ENCODE data around the gene POP4.

POP4 gene

DNA sequence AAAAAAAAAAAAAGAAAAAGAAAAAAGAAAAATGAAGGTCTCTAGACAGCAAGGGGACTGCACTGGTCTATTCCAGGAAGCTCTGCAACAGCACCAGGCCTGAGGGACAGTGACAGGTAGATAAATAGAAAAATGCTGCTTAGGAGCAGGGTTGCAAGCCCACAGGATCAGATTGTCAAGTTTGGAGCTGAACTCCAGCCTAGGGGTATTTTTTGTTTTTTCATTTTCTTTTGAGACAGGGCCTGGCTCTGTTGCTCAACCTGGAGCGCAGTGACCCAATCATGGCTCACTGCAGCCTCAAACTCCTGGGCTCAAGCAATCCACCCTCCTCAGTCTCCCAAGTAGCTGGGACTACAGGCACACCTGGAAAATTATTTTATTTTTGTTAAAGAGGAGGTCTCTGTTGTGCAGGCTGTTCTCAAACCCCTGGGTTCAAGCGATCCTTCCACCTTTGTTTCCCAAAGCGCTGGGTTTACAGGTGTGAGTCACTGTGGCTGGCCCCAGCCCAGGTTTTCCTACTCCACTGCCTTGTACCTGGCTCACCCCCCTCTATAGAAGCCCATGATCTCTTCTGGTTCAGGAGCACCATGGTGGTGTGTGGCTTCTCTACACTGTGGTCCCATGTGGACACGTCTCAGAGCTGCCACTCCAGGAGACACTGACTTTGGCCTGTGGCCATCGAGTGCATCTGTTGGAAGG lies 23.9 kb downstream of the POP4 start:
- DNase-seq (ENCODE audit: low read depth, low spot score): no peak

DNA sequence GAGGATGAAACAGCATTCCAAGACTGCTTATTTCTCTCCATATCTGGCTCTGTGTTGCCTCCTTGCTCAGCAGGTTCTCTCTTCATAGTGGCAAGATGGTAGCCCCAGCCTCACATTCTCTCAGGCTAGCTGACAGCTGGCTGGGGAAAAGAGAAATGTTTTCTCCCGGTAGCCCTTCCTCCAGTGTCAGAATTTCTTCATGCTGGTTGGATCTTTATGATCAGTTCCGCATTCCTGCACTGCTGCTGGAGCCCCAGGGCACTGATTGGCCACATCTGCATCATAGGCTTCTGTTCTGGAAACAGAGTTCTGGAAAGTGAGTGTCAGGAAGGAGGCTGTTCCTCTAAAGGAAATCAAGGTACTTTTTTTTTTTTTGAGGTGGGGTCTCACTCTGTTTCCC lies 24.6 kb downstream of the POP4 start:
- DNase-seq (ENCODE audit: low read depth, low spot score): no peak

DNA sequence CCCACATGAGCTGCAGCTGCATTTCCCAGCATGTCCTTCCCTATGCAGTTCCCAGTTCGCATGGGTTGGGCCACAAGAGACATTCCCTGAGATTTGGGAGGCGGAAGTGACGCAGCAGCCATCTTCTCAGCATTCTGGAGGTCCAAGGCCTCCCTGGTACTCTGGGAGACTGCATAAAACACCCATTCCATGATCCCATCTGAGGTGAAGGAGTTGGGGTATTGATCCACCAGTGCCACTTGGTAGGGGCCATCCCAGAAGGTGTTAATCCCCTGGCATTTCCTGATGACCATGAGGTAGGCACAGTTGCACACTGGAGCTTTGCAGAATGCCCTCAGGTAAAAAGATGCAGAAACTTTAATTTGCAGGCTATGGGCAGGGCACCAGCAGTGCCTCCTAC lies 25.4 kb downstream of the POP4 start:
- DNase-seq (ENCODE audit: low read depth, low spot score): no peak

DNA sequence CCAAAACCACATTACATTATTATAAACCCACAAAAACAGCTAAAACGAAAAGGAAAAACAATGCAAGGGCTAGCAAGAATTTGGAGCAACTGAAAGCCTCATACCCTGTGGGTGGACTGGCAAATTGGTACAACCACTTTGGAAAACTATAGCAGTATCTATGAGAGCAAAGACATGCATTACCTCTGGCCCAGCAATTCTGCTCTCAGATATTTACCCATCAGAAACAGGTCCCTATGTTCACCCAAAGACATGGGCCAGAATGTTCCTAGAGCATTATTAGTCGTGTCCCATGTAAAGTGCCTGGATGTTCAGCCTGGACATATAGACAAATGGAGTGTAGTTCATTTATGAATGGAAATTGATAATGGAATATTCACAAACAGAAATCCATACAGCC lies 27.9 kb downstream of the POP4 start:
- DNase-seq (ENCODE audit: low read depth, low spot score): no peak

DNA sequence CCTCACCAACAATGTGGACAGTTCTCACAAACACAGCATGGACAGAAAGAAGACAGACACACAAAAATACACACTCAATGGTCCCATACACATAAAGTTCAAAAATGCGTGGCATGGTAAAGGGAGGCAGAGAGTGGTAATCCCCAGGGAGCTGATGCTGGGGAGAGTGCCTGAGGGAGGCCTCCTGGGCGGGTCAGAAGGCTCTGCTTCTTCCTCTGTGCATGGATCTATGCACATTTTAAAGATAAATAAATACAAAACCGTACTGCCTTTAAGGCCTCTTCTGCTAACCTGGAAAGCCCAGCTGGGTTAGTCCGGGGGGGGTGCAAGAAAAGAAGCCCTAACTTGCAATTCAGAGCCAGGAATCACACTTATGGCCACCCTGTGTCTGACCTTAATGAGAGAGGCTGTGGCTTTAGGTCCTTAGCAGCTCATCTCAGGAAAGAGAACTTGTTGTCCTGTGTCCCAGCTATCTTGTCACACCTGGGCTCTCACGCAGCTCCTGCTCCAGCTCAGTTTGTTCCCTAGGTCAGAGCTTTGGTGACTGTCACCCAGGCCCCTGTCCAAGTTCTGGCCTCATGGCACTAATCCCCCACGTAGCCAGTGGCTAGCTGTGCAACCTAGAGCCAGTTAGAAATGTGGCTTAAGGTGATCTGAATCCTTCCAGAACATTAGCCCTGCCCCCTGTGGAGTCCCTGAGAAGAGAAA lies 28.5 kb downstream of the POP4 start:
- DNase-seq (ENCODE audit: low read depth, low spot score): no peak

DNA sequence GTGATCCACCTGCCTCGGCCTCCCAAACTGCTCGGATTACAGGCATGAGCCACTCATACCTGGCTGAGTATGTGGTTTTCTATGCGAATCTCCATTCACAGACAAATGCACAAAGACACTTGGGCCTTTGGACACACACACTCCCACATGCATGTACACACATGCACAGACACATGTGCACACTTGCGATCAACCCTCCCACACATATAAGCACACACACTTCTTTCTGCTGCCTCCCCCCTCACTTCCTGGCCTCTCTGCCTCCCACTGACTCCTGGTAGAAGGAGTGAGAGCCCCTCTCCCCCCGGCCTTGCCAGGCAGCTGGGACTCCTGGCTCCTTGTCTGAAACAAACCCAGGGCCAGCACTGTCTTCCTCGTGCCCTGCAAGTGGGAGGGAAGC lies 29.9 kb downstream of the POP4 start:
- DNase-seq (ENCODE audit: low read depth, low spot score): no peak

DNA sequence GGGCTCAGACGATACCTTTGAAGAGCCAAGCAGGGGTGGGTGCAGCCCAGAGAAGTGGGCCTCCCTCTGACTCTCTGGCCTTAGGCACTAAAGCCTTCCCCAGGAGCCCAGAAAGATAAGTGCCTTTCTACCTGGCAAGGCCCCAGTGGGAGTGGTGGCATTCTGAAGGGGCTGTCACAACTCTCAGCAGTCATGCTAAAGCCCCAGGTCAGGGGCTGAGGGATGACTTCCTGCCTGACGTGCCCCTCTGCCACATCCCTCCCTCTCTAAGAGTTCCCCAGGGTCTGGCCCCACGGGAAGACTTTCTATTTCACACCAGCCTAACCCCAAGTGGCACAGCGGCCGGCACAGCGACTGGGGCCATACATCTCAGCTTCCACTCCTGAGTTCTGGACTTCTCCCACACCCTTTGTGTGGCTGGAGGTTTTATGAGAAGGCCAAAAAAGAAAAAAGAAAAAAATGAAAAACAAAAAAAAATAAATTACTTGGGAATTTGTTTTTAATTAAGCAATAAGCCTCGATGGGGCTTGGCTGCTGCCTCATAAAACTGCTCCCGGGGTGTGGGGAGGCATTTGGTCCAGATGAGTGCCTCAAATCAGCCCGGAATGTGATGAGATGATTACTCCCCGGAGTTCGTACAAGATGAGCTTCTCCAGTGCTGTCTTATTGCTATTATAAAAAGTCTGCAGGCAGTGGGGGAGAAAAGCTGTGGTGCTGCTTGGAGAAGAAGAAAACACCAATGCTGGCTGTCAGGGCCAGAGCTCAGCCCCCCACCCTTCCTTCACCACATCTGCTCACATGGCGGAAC lies 30.7 kb downstream of the POP4 start:
- DNase-seq (ENCODE audit: low read depth, low spot score): no peak

DNA sequence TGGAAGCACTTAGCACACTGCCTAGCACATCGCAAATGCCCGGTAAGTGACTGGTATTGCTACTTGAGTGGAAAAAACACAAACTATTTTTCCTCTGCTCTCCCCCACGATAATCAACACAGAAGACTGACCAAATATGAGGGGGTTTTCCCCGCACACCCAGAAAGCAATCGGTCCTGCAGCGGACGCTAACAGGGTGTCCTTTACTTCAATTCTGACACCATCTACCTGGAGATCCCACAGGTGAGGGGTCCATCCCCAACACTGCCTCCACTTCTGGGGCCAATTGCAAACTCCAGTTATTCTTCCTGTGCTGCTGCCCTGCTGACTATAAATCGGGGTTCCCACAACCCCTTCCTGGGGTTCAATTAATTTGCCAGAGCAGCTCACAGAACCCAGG lies 33.0 kb downstream of the POP4 start:
- no peak for DNase-seq (ENCODE audit: low read depth, low spot score)

DNA sequence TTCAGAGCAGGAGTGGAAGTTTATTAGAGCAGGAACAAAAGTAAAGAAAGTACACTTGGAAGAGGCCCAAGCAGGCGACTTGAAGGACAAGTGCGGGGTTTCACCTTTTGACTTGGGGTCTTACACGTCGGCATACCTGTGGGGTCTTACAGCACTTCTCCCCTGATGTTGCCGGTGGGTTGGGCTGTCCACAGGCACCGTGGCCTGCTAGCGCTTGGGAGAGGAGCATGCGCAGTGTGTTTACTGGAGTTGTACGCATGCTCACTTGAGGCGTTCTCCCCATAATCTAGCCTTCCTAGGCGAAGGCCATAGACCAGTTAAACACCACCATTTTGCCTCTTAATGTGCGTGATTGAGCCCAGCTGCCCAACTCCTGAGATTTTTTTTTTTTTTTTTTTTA lies 34.1 kb downstream of the POP4 start:
- DNase-seq (ENCODE audit: low read depth, low spot score): no peak

DNA sequence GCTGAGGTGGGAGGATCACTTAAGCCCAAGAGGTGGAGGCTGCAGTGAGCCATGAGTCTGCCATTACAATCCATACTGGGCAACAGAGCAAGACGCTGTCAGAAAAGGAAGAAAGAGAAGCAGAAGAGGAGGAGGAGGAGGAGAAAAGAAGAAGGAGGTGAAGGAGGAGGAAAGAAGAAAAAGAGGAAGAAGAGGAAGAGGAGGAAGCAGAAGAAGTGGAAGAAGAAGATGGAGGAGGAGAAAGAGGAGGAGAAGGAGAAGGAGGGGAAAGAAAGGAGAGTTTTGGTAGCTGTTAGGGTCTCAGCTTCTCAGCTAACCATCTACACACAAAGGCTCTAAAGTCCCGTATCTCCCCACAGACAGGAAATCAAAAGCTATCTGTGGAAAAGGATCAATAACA lies 35.5 kb downstream of the POP4 start:
- DNase-seq (ENCODE audit: low read depth, low spot score): no peak

DNA sequence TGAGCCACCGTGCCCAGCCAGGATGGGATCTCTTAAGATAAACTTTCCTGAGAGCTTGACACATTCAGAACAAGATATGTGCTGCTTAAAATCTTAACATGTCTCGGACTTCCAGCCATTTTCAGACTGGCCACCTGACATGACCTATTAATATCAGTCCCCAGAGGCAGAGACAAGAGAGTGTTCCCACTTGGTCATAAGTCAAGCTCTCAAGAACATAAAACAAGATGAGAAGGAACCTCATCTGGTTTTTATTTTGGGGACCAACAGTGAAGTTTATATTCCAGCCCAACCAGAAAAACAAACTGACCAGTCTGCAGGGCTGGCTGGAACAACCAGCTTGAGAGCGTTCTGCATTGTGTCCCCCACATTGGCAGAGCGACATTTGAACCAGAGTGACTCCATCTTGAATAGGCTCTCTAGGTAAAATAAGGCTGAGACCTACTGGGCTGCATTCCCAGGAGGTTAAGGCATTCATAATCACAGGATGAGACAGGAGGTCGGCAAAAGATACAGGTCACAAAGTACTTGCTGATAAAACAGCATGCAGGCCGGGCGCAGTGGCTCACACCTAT lies 37.4 kb downstream of the POP4 start:
- no peak for DNase-seq (ENCODE audit: low read depth, low spot score)

DNA sequence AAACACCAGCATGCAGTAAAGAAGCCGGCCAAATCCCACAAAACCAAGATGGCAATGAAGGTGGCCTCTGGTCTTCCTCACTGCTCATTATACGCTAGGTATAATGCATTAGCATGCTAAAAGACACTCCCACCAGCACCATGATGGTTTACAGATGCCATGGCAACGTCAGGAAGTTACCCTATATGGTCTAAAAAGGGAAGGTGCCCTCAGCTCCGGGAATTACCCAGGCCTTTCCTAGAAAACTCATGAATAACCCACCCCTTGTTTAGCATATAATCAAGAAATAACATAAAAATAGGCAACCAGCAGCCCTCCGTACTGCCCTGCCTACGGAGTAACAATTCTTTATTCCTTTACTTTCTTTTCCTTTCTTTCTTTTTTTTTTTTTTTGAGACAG lies 38.1 kb downstream of the POP4 start:
- no peak for DNase-seq (ENCODE audit: low read depth, low spot score)

DNA sequence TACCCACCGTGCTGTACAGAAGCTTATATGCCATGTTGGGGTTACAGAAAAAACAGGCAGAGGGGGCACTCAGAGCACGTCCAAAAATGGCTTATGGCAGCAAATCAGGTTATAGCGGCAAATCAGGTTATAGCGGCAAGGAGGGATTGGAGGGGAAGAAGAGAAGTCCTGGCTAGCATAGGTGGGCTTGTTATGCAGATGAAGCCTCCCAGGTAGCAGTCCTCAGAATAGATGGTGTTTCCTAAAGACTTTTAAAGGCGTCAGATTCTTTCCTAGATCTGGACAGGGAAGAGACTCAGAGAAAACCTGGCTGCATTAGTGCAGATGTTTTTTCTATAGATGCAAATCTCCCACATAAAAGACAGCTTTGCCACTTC lies 39.4 kb downstream of the POP4 start:
- DNase-seq (ENCODE audit: low read depth, low spot score): no peak

DNA sequence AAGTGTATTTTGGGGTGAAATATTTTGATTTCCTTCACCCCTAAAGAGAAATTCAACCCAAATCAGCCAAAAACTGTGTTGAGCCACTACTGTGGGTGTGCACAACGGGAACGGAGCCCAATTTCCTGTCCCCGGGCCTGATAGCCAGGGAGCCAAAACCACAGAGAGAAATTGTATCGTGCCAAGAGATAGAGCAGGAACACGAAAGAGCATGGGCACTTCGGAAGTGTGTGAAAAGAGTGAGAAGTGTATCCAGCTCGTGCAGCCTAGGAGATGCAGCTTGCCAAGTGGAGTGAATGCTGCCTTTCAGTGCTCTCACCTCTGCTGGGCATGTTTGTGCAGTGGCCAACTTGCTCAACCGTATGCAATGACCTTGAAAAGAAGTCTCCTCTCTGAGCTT lies 39.8 kb downstream of the POP4 start:
- DNase-seq (ENCODE audit: low read depth, low spot score): no peak

DNA sequence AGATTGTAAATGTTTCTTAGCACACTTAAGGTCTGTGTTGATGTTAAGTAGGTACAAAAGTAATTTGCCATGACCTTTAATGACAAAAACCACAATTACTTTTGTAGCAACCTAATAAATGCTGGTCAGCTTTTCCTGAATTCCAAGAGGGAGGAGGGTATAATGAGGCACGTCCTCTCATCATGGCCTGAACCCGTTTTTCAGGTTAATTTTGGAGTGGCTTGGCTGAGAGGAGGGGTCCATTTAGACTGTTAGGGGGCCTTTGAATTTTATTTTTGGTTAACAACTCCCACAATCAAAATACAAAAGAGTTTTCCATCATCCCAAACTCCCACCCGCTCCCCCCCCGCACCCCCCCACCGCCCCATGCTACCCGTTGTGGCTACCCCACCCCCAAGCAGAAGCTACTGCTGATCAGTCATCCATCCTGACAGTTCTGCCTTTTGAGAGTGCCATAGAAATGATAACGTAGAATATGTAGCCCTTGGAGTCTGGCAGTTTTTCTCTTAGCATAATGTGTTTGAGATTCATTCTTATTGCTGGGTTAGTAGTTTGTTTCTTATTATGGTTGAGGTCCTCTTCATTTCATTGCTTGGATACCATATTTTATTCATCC lies 44.8 kb downstream of the POP4 start:
- no peak for DNase-seq (ENCODE audit: low read depth, low spot score)

DNA sequence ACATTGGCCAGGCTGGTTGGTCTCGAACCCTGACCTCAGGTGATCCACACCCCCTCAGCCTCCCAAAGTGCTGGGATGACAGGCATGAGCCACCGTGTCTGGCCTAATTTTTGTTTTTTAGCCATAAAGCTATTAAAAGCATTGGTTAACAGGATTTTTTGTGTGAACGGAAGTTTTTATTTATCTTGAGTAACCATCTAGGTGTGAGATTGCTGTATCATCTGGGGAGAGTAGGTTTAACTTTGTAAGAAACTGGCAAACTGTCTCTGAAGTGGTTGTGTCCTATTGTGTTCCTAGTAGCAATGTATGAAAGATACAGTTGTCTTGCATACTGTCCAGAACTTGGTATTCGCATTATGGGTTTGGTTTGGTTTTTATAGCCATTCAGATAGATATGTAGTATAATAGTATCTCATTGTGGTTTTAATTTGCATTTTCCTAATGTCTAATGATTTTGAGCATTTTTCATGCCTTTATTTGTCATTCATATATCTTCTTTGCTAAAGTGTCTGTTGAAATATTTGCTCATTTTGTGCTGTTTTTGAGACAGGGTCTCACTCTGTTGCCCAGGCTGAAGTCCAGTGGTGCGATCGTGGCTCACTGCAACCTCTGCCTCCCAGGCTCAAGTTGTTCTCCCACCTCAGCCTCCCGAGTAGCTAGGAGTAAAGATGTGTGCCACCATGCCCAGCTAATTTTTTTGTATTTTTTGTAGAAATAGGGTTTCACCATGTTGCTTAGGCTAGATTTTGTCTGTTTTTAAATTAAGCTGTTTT lies 45.7 kb downstream of the POP4 start:
- no peak for DNase-seq (ENCODE audit: low read depth, low spot score)

DNA sequence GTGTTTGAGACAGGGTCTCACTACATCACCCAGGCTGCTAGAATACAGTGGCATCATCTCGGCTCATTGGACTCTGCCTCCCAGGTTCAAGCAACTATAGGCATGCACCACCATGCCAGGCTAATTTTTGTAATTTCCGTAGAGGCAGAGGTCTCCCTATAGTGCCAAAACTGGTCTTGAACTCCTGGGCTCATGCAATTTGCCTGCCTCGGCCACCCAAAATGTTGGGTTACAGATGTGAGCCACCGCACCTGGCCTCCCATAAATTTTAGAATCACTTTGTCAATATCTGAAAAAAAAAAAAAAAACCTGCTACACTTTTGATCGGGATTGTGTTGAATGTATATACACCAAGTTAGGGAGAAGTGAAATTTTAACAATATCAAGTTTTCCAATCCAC lies 47.3 kb downstream of the POP4 start:
- no peak for DNase-seq (ENCODE audit: low read depth, low spot score)

DNA sequence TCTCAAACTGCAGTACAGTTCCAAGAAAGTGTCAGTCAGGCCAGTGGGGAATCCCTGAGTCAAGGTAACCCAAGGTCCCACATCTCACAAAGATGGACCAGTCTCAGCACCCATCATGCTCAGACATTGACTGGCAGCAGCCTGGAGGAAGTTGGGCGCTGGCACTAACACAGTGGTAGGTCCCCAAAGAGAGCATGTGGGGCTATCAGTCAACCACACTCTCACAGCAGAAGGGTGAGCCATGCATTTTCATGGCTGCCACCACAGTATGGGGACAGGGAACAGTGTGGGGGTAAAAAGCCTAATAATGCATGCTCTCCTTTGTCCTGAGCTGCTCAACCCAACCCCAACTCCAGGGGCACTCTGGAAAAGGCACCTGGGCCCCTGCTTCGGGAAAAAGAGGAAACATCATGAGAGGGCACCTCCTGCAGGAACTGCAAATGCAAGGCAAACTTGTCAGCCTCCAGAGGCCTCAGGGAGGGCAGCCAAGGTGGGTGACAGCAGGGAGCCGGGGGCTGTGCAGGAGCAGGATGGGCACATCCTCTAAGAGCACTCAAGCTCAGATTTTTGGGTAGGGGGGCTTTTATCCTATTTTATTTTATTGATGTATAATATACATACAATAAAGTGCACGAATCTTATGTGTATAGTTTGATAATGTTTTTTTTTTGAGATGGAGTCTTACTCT lies 49.7 kb downstream of the POP4 start:
- no peak for DNase-seq (ENCODE audit: low read depth, low spot score)

DNA sequence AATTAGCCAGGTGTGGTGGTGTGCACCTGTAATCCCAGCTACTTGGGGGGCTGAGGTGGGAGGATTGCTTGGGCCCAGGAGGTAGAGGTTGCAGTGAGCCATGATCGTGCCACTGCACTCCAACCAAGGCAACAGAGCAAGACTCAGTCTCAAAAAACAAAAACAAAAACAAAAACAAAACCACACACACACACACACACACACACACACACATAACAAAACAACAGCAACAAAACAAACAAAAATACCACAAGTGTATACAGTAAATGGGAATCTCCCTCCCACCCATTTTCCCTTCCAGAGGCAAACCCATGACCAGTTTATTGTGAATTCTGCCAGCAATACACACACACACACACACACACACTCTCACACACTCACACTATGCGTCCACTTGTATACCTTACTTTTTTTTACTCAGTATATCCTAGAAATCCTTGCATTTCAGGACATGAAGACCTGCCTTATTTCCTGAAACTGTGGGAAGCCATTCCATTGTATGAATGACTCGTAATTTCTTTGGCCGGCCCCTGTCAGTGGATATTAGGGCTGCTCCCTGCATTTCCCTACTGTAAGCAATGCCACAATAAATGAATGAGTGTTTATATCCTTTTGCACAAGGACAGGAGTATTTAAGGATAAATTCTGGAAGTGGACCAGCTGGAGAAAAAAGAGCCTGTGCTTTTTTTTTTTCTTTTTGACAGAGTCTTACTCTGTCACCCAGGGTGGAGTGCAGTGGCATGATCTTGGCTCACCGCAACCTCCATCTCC lies 52.3 kb downstream of the POP4 start:
- no peak for DNase-seq (ENCODE audit: low read depth, low spot score)

DNA sequence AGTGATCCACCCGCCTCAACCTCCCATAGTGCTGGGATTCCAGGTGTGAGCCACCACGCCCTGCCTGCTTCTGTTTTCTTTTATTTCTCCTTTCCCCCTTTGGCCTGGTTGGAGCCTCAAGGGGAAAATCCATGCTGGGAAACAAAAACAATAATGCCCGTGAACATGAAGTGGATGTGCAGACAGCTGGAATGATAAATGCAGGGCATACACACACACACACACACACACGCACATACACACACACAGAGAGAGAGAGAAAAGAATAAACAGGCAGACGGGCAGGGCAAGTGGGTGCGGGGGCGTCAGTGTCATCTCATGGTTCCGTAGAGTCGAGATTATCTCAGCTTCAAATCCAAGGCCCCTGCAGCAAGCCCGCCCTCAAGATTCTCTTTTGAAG lies 54.8 kb downstream of the POP4 start:
- no peak for DNase-seq (ENCODE audit: low read depth, low spot score)

Measured in activated CD4-positive, CD25-positive, alpha-beta regulatory T cell treated with anti-CD3 and anti-CD28 coated beads, Interleukin-2, amount 50 U/mL, for 16 hours (primary cell).